HG03097 (cell line): ENCODE data around the gene CHMP6.

Experiments
- ATAC-seq: cut with Tn5 transposase; IDR thresholded peaks from one replicate; pipeline ENCODE4 v1.9.1; 2021; ENCODE audit not compliant: unreplicated experiment, low FRiP score

Gene CHMP6

GRCh38 chr17:80992077-80992947, 671 bp downstream of the CHMP6 start:
- no peak for ATAC-seq

GRCh38 chr17:80992948-80993624, 1.4 kb downstream of the CHMP6 start:
- no peak for ATAC-seq

GRCh38 chr17:80995131-80995530, 3.5 kb downstream of the CHMP6 start:
- no peak for ATAC-seq

GRCh38 chr17:80996422-80997305, 5.0 kb downstream of the CHMP6 start:
- ATAC-seq, result no peak

- no peak for ATAC-seq
Measured at GRCh38 chr17:80997424-80998117, 5.9 kb downstream of the CHMP6 start.

- no peak for ATAC-seq
Measured at GRCh38 chr17:80998118-80998747, 6.6 kb downstream of the CHMP6 start.

- no peak for ATAC-seq
Measured at GRCh38 chr17:80998748-80999535, 7.3 kb downstream of the CHMP6 start.

- ATAC-seq, result no peak
Measured at GRCh38 chr17:80999536-81000333, 8.1 kb downstream of the CHMP6 start.

- ATAC-seq, result no peak
Measured at GRCh38 chr17:81000334-81000630, 8.6 kb downstream of the CHMP6 start.

GRCh38 chr17:81000631-81001357, 9.2 kb downstream of the CHMP6 start:
- ATAC-seq, result no peak

GRCh38 chr17:81002013-81002384, 10.4 kb downstream of the CHMP6 start:
- ATAC-seq, result no peak

- ATAC-seq, result no peak
Measured at GRCh38 chr17:81002409-81003361, 11.0 kb downstream of the CHMP6 start.

- ATAC-seq, result no peak
Measured at GRCh38 chr17:81003711-81004475, 12.3 kb downstream of the CHMP6 start.

GRCh38 chr17:81006891-81007290, 15.2 kb downstream of the CHMP6 start:
- ATAC-seq, result no peak

GRCh38 chr17:81008140-81008539, 16.5 kb downstream of the CHMP6 start:
- no peak for ATAC-seq

- no peak for ATAC-seq
Measured at GRCh38 chr17:81009136-81009535, 17.5 kb downstream of the CHMP6 start.
